ENCODE data around the gene PIEZO2.

Gene PIEZO2

GRCh38 chr18:10930076-10930475 is 219.3 kb downstream of the PIEZO2 start:
- H3K27ac ChIP-seq, result no peak overlapping the region
- TF ChIP-seq ZFX (IDR thresholded peaks at IDR 0.05; ENCODE audit: borderline replicate concordance) (no peak), CTCF (IDR thresholded peaks at IDR 0.05) (no peak)

DNA sequence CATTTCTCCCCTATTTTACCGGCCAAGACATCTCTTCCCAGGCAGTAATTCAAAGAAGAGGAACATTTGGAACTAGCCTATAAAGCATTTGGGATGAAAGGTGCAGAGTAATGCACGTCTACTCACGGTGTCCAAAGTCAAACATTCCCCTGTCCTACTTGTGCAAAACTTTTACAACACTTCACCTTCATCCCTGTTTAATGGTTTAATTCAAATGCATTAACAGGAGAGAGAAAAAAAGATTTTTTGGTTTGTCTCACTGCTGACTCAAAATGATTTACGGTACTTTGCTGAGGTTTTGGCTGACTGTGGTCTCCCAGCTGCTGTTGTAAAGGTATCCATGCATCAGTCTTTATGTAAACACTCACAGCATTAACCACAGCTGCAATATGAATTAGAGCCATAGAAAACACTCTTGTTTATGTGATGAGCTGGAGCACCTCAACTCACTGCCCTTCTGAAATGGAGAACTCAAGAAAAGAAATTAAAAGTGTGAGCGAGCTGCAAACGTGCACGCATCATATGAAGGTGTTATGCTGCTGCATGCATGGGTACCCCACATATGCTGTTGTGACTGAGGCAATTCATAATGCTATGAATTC is 220.5 kb downstream of the PIEZO2 start:
- TF ChIP-seq CTCF (IDR thresholded peaks at IDR 0.05), result no peak
- TF ChIP-seq ZFX (IDR thresholded peaks at IDR 0.05; ENCODE audit: borderline replicate concordance), result no peak
- H3K27ac ChIP-seq, result no peak overlapping the region

GRCh38 chr18:10928011-10928771 is 221.2 kb downstream of the PIEZO2 start:
- no peak overlapping the region for H3K27ac ChIP-seq
- TF ChIP-seq ZFX (IDR thresholded peaks at IDR 0.05; ENCODE audit: borderline replicate concordance) (no peak), CTCF (IDR thresholded peaks at IDR 0.05) (no peak)

DNA sequence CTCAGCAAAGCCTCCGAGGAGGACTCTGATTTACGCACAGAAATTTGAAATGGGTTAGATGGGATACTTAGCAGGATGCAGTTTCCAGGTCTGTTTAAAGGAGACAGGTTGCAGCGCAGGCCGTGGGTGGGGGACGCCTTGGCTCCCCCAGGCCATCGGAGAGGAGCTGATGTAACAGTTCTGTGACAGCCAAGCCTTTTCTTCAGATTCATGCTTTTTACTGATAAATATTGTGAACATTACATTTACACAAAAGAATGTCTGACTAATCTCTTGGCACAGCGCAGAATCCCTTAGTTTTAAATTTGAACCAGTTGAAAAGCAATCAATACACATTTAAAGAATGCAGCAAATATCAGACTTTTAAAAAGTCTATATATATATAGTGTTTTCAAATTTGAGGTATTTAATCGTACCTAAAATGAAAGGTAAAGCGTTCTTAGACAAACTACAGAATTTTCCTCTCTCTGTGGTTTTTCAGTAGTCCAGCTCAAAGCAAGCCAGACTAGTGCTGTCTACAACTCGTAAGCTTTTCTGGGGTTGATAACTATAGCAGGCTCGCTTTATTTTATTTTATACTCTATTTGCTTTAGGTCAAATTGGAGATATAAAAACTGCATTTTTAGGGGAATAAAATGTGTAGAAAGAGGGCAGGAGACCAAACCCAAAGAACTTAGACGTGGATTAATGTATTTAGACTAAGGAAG is 221.9 kb downstream of the PIEZO2 start:
- TF ChIP-seq ZFX (IDR thresholded peaks at IDR 0.05; ENCODE audit: borderline replicate concordance) (no peak), CTCF (IDR thresholded peaks at IDR 0.05) (no peak)

GRCh38 chr18:10926621-10927161 is 222.7 kb downstream of the PIEZO2 start:
- TF ChIP-seq CTCF (IDR thresholded peaks at IDR 0.05), result no peak
- TF ChIP-seq ZFX (IDR thresholded peaks at IDR 0.05; ENCODE audit: borderline replicate concordance), result no peak
- no peak overlapping the region for H3K27ac ChIP-seq

More for the DNA sequence above, 221.9 kb downstream of the PIEZO2 start:
- H3K27ac ChIP-seq, result no peak overlapping the region

DNA sequence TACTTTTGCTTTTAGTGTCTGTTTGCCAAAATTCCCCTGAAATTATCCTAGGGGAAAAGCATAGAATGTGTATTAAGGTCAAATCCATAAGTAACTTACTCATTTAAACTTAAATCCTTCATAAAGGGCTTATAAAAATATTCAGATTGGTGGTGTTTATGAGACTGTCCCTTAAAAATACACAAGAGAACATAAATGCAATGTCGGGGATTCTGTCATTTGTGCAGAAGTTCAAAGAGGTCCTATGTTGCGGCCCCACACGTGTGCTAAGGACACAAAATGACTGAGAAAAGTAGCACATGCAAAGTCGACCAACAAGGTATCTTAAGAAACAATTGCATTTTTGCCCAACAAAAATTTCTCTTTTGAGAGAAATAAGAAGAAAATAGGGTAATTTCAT is 225.1 kb downstream of the PIEZO2 start:
- no peak for TF ChIP-seq ZFX (IDR thresholded peaks at IDR 0.05; ENCODE audit: borderline replicate concordance)

DNA sequence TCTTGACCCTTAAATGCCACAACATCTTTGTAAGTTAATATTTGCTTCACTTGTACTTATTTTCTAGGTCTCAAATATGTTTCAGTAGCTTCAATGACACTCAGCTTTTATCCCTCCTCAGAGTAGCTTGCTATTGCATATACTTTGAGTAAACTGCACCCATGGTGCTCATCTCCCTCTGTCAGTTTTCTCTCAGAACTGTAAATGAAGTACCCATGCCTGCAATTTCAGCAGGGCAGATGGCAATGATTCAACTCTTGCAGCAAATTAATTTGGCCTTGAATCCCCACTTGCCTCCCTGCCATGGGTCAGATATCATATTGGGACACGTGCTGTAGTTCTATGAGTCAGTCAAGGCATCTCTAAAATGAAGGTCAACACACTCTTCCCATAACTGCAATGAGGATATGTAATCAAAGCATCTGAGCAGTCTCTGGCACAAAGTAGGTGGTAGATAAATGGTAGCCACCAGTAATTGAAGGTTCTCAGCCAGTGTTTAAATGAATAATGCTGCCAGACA is 225.8 kb downstream of the PIEZO2 start:
- no peak for TF ChIP-seq CTCF (IDR thresholded peaks at IDR 0.05)
- TF ChIP-seq ZFX (IDR thresholded peaks at IDR 0.05; ENCODE audit: borderline replicate concordance), result no peak
- H3K27ac ChIP-seq, result no peak overlapping the region

More for the DNA sequence above, 225.1 kb downstream of the PIEZO2 start:
- no peak overlapping the region for H3K27ac ChIP-seq
